HUDEP-2 (cell line): Measurements from ENCODE around the gene MORF4L1.
A peak's percentile ranks its signal among the peaks of the same experiment; 100 is the strongest.

Experiments used
- DNase-seq, 76 experiments: peaks; one replicate each; lab custom pipeline; 2025; ENCODE audit not compliant: unreplicated experiment in 76 of 76; lab: John Stamatoyannopoulos, UW

Gene MORF4L1

GRCh38 chr15:78943692-78944091 is 71.0 kb downstream of the MORF4L1 start:
- DNase-seq = no peak

GRCh38 chr15:78944202-78944625 is 71.5 kb downstream of the MORF4L1 start:
- no peak for DNase-seq

GRCh38 chr15:78944669-78945407 is 72.1 kb downstream of the MORF4L1 start, which contains the start of gene CTSH:
CTSH (minus strand) TSS chr15:78945046; CDS start chr15:78944981, 65 bp downstream.
- peak in 46 of 76 experiments; percentile 4 to 58 (median 30) for DNase-seq

GRCh38 chr15:78946493-78946892 is 73.8 kb downstream of the MORF4L1 start:
- DNase-seq = no peak

- DNase-seq = no peak
These were observed 74.8 kb downstream of the MORF4L1 start for GRCh38 chr15:78947506-78947905.
